Measurements from ENCODE around the gene BOC.

DNA sequence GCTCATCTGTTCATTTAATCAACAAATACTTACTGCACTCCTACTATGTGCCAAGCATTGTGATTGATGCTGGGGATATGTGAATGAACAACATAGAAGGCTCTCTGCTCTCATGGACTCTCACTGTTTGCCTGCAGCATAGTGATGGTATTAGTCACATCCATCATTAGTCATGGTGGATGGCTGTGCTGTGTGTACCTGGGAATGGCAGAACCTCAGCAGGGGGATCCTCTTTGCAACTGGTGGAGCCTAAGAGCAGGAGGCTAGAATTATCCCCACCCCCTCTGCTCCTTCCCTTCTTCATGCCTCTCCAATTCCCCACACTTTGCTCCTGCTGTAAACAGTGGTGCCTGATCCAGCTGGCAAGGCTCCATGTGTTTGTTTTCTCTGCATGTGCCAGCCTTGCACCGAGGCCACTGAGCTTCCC lies 20.5 kb downstream of the BOC start:
- TF ChIP-seq, protein P1, sequence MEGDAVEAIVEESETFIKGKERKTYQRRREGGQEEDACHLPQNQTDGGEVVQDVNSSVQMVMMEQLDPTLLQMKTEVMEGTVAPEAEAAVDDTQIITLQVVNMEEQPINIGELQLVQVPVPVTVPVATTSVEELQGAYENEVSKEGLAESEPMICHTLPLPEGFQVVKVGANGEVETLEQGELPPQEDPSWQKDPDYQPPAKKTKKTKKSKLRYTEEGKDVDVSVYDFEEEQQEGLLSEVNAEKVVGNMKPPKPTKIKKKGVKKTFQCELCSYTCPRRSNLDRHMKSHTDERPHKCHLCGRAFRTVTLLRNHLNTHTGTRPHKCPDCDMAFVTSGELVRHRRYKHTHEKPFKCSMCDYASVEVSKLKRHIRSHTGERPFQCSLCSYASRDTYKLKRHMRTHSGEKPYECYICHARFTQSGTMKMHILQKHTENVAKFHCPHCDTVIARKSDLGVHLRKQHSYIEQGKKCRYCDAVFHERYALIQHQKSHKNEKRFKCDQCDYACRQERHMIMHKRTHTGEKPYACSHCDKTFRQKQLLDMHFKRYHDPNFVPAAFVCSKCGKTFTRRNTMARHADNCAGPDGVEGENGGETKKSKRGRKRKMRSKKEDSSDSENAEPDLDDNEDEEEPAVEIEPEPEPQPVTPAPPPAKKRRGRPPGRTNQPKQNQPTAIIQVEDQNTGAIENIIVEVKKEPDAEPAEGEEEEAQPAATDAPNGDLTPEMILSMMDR (CRISPR knock-in tag; IDR thresholded peaks at IDR 0.05), result no peak
- TF ChIP-seq ZNF10 (CRISPR knock-in tag; IDR thresholded peaks at IDR 0.05; ENCODE audit: borderline replicate concordance, low read depth) (no peak), SAP130 (CRISPR knock-in tag; IDR thresholded peaks at IDR 0.05; ENCODE audit: low read depth) (no peak), NFYB (CRISPR knock-in tag; IDR thresholded peaks at IDR 0.05) (no peak), ZNF777 (CRISPR knock-in tag; IDR thresholded peaks at IDR 0.05) (no peak)
- TF ChIP-seq, protein P2, sequence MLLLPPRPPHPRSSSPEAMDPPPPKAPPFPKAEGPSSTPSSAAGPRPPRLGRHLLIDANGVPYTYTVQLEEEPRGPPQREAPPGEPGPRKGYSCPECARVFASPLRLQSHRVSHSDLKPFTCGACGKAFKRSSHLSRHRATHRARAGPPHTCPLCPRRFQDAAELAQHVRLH (CRISPR knock-in tag; IDR thresholded peaks at IDR 0.05; ENCODE audit: borderline replicate concordance, low read depth), result no peak

Data from HepG2 (cell line).